DMS114 treated with DMSO at 0.1 percent for 48 hours (cell line): ENCODE data around the gene DCAF11.
A peak's percentile ranks its signal among the peaks of the same experiment; 100 is the strongest.

Experiments used
- DNase-seq: peaks from one replicate; lab custom pipeline; 2025; ENCODE audit not compliant: unreplicated experiment; lab: John Stamatoyannopoulos, UW

The DCAF11 gene

DNA sequence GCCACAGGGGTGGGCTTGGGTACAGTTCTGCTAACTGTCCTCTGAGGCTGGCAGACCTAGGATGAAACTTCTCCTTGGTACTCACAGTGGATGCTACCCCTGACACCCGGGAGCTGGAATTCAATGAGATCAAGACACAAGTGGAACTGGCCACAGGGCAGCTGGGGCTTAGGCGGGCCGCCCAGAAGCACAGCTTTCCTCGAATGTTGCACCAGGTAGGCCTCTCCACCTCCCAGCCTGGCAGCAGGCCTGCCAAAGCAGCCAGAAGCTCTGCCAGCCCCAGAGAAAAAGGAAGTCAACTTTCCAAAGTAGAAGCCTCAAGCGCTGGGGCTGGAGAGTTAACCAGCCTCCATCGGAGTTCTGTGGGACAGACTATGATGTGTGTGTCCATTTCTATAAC is 2.6 kb downstream of the DCAF11 start:
- DNase-seq = no peak

DNA sequence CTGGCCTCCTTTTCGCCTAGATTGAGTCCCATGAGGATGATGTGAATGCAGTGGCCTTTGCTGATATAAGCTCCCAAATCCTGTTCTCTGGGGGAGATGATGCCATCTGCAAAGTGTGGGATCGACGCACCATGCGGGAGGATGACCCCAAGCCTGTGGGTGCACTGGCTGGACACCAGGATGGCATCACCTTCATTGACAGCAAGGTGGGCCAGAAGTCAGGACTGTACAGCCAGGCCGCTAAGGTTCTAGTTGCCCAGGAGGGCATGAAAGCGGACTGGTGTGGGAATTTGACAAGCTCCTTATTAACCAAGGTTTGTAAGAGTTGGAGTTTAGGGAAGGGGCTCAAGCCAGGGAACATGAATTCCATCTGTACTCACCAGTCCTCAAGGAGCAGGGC is 5.1 kb downstream of the DCAF11 start:
- no peak for DNase-seq

GRCh38 chr14:24121210-24121609 is 6.6 kb downstream of the DCAF11 start:
- no peak for DNase-seq

DNA sequence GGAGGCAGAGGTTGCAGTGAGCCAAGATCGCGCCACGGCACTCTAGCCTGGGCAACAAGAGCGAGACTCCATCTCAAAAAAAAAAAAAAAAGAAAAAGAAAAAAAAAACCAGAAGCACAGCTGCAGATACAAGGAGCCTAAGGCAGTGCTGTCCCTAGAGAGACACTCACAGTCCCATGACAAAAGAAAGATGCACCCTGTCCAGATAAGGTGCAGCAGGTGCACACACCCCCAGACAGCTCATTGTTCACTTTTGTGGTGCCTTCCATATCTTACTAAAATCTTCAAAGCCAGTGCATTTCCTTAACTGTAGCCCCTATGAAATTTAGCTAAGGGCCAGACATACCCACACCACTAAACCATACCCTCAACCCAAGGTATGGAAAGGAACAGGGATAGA is 7.8 kb downstream of the DCAF11 start:
- no peak for DNase-seq

DNA sequence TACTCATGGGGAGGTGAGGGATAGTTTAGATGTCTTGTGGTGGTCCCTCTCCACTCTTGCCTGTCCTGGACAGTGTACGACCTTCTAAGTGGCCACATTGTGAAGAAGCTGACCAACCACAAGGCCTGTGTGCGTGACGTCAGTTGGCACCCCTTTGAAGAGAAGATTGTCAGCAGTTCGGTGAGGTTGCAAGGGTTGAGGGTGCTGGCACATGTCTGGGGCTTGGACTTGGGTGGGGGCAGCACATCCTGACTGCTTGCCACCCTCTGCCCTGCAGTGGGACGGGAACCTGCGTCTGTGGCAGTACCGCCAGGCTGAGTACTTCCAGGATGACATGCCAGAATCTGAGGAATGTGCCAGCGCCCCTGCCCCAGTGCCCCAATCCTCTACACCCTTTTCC is 8.3 kb downstream of the DCAF11 start:
- DNase-seq = no peak

- DNase-seq = no peak
These were observed 9.1 kb downstream of the DCAF11 start for GRCh38 chr14:24123424-24124417.

DNA sequence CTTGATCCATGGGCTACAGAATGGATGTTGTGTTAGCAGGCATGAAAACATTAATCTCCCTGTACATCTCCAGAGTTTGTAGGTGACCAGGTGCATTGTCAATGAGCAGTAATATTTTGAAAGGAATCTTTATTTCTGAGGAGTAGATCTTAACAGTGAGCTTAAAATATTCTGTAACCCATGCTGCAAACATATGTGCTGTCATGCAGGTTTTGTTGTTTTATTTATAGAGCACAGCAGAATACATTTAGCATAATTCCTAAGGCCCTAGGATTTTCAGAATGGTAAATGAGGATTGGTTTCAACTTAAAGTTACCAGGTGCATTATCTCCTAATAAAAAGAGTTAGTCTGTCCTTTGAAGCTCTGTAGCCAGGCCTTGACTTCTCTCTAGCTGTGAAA is 12.4 kb downstream of the DCAF11 start:
- DNase-seq = no peak

GRCh38 chr14:24127673-24128072 is 13.1 kb downstream of the DCAF11 start:
- no peak for DNase-seq

DNA sequence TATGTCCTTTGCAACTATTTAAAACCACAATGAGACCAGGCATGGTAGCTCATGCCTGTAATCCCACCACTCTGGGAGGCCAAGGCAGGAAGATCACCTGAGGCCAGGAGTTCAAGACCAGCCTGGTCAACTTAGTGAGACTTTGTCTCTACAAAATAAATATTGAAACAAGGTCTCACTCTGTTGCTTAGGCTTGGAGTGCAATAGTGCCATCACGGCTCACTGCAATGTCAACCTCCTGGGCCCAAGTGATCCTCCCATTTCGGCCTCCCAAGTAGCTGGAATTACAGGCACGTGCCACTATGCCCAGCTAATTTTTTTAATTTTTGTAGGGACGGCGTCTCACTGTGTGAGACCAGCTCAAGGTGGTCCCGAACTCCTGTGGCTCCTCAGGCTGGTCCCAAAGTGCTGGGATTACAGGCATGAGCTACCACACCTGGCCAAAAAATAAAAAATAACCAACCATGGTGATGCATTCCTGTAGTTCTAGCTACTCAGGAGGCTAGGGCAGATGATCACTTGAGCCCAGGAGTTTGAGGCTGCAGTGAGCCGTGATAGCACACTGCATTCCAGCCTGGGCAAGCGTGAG is 14.9 kb downstream of the DCAF11 start:
- DNase-seq = no peak

DNA sequence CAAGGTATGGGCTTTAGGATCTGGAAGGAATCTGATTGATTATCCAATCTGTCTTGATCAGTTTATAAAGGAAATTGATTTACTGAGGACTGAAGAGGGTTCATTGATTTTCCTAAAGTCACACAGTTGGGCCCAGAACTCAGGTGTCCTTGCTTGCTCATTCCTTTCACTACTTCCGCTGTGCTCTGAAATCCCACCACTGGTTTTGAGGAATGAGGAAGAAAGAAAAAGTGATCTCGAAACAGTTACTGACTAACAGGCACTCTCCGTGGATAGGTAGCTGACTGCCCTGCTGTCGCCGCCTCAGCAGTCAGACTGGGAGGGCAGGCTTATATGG is 15.8 kb downstream of the DCAF11 start, which contains the start of gene FITM1:
TSS of gene FITM1 (plus strand) at position 280 of the 337 bp plus-strand sequence. CDS start 905 bp downstream, outside the sequence.
- DNase-seq = no peak

DNA sequence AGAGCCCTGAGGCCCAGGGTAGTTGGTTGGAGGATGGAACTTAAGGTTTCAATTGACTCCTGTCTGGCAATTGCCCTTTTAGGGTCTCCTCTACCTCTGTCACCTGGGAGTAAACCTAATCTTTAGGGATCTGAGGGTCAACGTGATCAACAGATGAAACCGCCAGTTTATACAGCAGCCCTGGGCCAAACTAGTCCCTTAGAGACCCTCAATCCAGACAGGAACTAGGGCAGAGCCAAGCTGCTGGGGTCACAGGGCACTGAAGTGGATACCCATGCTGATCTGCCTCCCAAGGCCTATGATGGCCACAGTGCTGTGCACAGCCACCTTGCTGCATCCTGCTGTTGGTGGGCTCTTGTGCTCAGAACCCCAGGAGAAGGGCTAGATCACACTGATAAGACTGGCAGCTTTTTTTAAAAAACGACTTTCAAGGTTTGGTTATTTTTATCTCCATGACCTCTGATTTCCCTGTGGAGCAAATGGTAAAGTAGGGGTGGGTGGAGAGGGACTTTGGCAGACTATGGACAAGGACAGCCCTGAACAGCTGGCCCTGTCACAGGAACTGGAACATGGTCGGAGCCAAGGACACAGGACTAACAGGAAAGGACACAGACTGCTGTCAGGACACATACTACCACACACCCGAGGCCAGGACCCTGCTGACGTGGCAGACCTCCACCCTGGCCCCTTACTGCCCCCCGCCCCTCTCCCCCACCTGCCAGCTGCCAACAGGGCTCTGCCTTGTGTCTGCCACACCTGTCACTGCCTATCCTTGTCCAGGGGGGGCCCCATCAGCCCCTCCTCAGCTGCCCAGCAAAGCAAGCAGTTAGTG is 16.4 kb downstream of the DCAF11 start:
- no peak for DNase-seq

DNA sequence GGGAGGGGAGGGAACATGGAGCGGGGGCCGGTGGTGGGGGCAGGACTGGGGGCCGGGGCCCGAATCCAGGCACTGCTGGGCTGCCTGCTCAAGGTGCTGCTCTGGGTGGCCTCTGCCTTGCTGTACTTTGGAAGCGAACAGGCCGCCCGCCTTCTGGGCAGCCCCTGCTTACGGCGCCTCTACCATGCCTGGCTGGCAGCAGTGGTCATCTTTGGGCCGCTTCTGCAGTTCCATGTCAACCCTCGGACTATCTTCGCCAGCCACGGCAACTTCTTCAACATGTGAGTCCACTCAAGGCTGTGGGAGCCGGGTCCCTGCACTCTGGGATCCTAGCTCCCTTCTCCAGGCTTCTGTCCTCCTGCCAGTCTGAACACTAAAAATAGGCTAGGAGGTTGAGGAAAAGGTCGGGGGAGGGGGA is 17.0 kb downstream of the DCAF11 start:
- DNase-seq = no peak

- DNase-seq = no peak
These were observed 17.6 kb downstream of the DCAF11 start for GRCh38 chr14:24132061-24132685.

- no peak for DNase-seq
These were observed 18.4 kb downstream of the DCAF11 start for GRCh38 chr14:24132976-24133375.

DNA sequence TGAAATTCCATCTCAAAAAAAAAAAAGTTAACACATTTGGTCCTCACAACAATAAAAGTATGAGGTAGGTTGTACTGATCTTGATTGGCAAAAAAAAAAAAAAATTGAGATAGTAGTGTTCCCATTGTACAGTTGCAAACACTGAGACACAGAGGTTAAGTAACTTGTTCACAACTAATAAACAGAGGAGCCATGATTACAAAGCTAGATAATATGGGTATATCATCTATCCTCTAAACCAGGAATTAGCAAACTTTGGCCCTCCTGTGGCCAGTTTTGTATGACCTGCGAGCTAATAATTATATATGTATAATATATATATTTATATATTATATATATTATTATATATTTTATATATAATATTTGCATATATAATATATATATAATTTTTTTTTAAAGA is 19.2 kb downstream of the DCAF11 start:
- no peak for DNase-seq

DNA sequence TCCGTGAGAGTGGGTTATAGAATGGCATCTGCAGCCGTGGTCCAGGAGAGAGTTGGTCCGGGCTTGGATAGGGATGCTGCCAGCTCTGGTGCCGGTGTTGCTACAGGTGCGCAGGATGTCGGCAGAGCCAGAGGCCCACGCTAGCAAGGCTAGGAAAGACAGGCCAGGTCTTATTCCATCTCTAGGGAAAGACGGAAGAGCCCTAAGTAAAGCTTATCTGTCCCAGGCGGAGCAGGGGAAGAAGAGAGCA is 20.9 kb downstream of the DCAF11 start:
- DNase-seq = no peak

DNA sequence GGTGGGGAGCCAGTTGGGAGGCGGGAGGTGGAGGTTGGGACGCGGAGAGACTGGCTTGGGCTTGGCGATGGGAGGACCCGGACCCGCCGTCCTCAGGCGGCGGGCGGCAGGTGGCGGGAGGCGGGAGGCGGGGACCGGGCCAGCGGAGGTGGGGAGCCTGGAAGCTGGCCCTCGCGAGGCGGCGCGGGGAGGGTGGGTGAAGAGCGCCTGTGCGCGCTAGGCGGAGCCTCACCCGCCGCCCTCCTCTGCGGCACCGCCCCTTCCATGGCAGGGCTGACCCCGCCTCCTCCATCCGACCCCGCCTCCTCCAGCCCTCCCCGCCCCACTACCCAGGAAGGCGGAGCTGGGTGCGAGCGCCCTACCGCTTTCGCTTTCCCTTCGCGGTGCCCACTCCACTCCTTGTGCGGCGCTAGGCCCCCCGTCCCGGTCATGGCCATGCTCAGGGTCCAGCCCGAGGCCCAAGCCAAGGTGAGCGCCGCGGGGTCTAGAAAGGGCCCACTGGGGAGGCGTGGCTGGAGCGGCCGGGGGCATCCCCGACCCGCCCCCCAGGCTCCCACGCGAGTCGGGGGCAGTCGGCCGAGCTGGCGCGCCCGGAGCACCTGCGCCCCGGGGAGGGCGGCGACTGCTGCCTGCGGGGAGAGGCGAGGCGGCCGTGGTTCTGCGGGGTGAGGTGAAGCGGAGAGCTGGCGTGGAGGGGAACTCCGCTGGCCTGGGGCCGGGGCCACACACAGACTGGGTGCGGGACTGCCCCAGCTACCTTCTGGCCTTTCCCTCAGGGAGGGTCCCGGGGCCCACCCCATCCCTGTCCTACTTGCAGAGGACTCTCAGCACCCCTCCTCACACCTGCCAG is 21.5 kb downstream of the DCAF11 start, which contains the start of gene PSME1:
TSS of gene PSME1 (plus strand) at position 361 of the 850 bp plus-strand sequence. CDS start at position 430, 69 bp downstream.
- peak; percentile 69 for DNase-seq

- DNase-seq = no peak
These were observed 22.3 kb downstream of the DCAF11 start for GRCh38 chr14:24136684-24137528.
